GM18907 (cell line): ENCODE measurements around the gene CRYBA2.

ENCODE experiments used
- ATAC-seq: cut with Tn5 transposase; IDR thresholded peaks from one replicate; pipeline ENCODE4 v1.9.1; 2021; ENCODE audit warnings: mild to moderate bottlenecking, moderate library complexity; ENCODE audit not compliant: unreplicated experiment

The CRYBA2 gene

GRCh38 chr2:218983263-218983933 lies 9.8 kb downstream of the CRYBA2 start:
- ATAC-seq = no peak

- no peak for ATAC-seq
Measured at GRCh38 chr2:218982586-218983262, 10.5 kb downstream of the CRYBA2 start.

- ATAC-seq = no peak
Measured at GRCh38 chr2:218981881-218982585, 11.2 kb downstream of the CRYBA2 start.

DNA sequence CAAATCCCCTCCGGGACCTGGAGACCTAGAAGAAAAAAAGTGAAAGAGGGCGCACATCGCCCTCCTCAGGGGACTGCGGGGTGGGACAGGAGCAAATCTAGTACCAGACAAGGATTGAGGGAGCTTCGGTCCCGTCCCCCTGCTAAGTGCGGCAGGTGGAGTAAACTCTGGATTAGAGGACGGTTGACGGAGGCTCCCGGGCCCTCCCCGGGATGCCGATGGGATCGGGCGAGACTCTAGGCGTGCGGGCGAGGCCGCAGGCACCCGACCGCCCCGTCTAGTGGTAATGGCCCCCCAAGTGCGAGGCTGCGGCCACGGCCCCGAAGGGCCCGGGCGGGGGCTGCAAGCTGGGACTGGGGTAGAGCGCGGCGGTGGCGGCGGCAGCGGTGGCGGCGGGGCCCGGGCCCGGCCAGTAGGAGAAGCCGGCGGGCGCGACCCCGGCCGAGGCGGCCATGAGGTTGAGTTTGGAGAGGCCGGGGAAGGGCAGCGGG lies 11.8 kb downstream of the CRYBA2 start:
- no peak for ATAC-seq

- no peak for ATAC-seq
Measured at GRCh38 chr2:218980735-218981389, 12.4 kb downstream of the CRYBA2 start.

DNA sequence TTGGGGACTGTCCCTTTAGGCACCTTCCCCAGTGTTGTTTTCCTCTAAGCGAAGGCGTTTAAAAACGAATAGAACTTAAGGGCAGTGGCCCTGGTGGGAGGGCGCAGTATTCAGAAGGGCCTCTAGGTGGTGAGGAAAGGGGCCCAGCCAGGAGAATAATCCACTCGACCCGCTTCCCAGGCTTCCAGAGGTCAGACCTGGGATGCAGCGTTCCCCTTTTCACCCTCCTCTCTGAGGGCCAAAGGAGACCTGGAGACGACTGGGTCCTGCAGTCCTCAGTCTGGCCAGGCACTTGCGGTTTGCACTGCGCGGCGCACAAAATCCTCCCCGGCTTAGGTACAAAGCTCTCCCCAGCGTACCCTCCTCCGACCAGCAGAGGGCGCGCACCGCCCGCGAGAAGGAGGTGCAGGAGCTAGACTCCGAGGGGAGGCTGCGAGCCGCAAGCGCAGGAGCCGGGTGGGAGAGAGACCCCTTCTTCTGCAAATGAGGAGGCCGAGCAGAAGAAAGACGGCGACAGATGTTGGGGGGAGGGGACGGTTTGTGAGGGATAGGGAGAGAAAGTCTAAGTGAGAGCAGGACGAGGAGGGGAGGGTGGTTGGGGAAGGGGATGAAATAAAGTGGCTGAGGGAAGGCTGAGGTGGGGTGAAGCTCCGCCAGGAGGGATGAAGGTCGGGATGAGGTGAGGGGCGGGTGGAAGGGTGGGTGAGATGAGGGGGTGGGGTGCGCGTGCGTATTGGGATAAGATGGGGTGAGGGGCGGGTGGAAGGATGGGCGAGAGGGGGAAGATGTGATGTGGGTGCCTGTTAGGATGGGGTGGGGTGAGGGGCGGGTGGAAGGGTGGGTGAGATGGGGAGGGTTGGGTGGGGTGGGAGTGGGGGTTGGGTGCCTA lies 13.1 kb downstream of the CRYBA2 start:
- peak; percentile 85 for ATAC-seq

GRCh38 chr2:218975060-218975777 lies 18.0 kb downstream of the CRYBA2 start:
- no peak for ATAC-seq

GRCh38 chr2:218970894-218971293 lies 22.3 kb downstream of the CRYBA2 start:
- no peak for ATAC-seq

DNA sequence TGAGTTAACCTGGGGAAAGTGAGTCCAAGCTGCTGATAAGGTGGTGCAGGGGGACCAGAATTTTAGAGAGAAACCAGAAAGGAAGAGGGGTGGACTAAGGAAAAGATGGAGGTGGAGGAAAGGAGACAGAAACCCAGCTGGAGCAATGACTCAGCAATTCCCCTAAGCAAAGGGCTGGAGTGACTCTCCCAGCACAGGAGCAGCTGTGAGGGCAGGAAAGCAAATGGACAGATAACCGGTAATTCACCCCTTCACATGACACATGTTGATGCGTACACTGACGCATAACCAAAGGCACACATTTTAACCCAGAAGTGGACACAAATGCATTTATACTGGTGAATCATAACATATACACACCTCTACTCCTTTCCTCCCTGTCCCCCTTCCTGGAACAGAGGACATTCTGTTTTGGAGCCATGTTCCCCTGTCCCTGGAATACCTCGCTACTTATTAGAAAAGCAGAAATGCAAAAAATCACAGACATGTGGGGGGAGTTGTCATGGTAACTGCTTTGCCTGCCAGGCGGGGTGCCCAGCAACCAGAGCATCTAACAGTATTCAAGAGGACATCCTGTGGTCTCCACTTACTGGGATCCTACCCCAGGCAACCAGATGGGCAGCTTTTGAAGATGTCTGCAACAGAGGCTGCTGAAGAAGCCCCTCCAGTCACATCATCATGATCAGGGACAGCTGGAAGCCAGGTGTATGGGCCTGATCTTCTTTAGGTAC lies 29.0 kb downstream of the CRYBA2 start:
- no peak for ATAC-seq

DNA sequence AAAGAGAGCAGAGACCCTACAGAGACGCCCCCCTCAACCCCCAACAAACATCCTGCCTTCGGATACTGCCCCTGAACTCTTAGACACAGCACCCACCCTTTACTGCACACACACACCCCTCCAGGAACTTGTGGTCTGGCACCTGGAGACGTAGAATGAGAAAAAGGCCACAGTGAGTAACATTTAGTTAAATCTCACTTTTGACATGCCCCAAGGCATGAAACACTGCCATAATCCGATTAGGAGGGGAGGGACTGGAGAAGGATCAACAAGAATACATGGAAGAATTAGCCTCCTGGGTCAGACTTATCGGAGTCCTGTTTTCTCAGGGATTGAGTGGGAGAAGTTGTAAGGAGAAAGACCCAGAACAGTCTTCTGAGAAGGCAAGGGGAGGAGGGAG lies 29.6 kb downstream of the CRYBA2 start:
- ATAC-seq = no peak

GRCh38 chr2:218962859-218963492 lies 30.2 kb downstream of the CRYBA2 start:
- no peak for ATAC-seq

DNA sequence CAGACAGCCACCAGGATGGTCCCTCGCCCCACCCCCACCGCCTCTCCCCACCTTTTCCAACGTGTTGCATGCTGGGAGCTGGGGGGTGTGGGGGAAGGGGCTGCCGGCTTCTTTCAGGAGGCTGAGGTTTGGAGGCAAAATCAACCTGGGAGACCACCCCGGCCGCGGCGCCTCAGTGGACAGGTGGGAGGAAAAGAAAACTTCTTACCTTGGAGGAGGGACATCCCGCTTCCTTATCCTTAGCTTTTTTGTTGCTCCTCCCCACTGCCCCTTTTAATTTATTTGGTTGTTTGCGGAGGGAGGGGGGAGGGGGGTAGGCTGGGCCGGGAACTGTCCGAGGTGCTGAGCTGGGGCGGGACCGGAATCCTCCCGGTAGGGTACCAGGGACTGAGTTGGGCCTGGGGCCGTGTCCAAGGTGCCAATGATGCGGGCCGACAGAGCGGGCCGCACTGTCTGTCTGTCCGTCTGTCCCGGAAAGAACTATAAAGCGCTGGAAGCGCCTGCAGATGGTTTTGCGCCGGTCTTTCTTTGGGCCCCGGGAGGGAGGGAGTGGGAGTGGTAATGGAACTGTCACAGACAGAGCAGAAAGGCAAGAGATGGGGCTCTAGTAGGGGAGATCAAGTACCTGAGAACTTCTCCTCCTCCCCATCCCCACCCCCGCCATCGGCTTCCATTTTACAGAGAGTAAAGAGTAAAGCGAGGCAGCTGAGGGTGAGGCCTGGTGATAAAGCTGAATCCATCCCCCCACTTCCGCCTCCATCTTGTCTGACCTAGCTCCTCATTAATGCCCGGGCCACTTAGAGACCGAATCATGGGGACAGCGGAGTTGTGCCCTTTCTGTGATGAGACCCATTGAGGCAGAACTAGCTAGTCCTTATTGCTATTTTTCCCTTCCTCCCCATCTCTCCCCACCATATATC lies 31.3 kb downstream of the CRYBA2 start:
- no peak for ATAC-seq

- no peak for ATAC-seq
Measured at GRCh38 chr2:218961229-218961628, 32.0 kb downstream of the CRYBA2 start.

DNA sequence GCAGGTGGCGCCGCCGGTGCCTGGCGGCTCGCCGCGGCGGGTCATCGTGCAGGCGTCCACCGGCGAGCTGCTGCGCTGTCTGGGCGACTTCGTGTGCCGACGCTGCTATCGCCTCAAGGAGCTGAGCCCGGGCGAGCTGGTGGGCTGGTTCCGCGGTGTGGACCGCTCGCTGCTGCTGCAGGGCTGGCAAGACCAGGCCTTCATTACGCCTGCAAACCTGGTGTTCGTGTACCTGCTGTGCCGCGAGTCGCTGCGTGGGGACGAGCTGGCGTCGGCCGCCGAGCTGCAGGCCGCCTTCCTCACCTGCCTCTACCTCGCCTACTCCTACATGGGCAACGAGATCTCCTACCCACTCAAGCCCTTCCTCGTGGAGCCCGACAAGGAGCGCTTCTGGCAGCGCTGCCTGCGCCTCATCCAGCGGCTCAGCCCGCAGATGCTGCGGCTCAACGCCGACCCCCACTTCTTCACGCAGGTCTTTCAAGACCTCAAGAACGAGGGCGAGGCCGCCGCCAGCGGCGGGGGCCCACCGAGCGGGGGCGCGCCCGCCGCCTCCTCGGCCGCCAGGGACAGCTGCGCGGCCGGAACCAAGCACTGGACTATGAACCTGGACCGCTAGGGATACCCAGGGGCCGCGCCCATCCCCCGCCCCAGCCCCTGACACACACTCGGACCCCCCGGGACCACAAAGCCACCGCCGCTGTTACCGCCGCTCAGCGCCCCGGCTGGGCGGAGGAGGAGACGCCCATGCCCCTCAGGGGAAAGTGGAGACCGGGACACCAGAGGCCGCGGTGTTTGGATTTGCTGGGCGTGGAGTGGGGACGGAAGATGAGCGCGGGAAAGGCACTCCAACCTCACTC lies 32.7 kb downstream of the CRYBA2 start:
- ATAC-seq = no peak

DNA sequence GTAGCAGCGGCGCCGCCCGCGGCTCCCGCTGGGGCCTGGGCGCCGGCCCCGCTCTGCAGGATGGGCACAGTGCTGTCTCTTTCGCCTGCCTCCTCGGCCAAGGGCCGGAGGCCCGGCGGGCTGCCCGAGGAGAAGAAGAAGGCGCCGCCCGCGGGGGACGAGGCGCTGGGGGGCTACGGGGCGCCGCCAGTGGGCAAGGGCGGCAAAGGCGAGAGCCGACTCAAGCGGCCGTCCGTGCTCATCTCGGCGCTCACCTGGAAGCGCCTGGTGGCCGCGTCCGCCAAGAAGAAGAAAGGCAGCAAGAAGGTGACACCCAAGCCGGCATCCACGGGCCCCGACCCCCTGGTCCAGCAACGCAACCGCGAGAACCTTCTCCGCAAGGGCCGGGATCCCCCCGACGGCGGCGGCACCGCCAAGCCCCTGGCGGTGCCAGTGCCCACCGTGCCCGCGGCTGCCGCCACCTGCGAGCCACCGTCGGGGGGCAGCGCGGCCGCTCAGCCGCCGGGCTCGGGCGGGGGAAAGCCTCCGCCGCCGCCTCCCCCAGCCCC lies 33.4 kb downstream of the CRYBA2 start:
- no peak for ATAC-seq

- peak; percentile 93 for ATAC-seq
Measured at GRCh38 chr2:218959141-218959731, 34.0 kb downstream of the CRYBA2 start, which contains the start of gene CDK5R2. Gene CDK5R2, plus strand, starts transcription at chr2:218959666. Its CDS starts 155 bp downstream, at chr2:218959821.
